Measurements from ENCODE around the gene PWWP2B.
A peak's percentile ranks its signal among the peaks of the same experiment; 100 is the strongest.
"Not testable (repeated sequence)": the region's sequence is repeated elsewhere in the genome, so short reads cannot be mapped to it uniquely, and the experiment has no call there.

GRCh38 chr10:132352462-132353308 is 44.3 kb upstream of the PWWP2B start:
- not testable (repeated sequence) for TF ChIP-seq POLR2AphosphoS5 (IDR thresholded peaks at IDR 0.05; ENCODE audit: low read depth); EZH2phosphoT487 (IDR thresholded peaks at IDR 0.05; ENCODE audit: unreplicated experiment)
- TF ChIP-seq, protein P1, sequence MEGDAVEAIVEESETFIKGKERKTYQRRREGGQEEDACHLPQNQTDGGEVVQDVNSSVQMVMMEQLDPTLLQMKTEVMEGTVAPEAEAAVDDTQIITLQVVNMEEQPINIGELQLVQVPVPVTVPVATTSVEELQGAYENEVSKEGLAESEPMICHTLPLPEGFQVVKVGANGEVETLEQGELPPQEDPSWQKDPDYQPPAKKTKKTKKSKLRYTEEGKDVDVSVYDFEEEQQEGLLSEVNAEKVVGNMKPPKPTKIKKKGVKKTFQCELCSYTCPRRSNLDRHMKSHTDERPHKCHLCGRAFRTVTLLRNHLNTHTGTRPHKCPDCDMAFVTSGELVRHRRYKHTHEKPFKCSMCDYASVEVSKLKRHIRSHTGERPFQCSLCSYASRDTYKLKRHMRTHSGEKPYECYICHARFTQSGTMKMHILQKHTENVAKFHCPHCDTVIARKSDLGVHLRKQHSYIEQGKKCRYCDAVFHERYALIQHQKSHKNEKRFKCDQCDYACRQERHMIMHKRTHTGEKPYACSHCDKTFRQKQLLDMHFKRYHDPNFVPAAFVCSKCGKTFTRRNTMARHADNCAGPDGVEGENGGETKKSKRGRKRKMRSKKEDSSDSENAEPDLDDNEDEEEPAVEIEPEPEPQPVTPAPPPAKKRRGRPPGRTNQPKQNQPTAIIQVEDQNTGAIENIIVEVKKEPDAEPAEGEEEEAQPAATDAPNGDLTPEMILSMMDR (conservative IDR thresholded peaks at IDR 0.05; ENCODE audit: low read depth in 2 of 2): peak; percentile 56 to 85
